Hepatocyte (in vitro differentiated cells): Measurements from ENCODE around the gene ACTA2. TPM values are rescaled to one million over a fixed set of nuclear protein-coding genes. Genes with fewer than 3 reads are reported as not detected.

Source experiments
- DNase-seq: peaks from one replicate; pipeline ENCODE4 v3.0.0-alpha.2; 2016; ENCODE audit warnings: low spot score
- H2AFZ ChIP-seq: fragments of 200-600 bp; sonication (generic); 2 replicates; pipeline ENCODE4 v1.6.0; 2016; ENCODE audit warnings: antibody characterized with exemption, mild to moderate bottlenecking
- H3K27ac ChIP-seq: fragments of 200-600 bp; sonication (generic); 2 replicates; pipeline ENCODE4 v1.5.1; 2016; ENCODE audit warnings: mild to moderate bottlenecking
- H3K27me3 ChIP-seq: fragments of 200-600 bp; sonication (generic); 2 replicates; pipeline ENCODE4 v1.6.1; 2016
- H3K36me3 ChIP-seq: fragments of 200-600 bp; sonication (generic); replicated peaks from 2 replicates; pipeline ENCODE4 v1.5.1; 2016; ENCODE audit warnings: low read depth; ENCODE audit not compliant: insufficient read depth
- H3K4me1 ChIP-seq: fragments of 200-600 bp; sonication (generic); 2 replicates; pipeline ENCODE4 v1.5.1; 2016; ENCODE audit warnings: mild to moderate bottlenecking, moderate library complexity; ENCODE audit not compliant: insufficient read depth
- H3K4me2 ChIP-seq: fragments of 200-600 bp; sonication (generic); 2 replicates; pipeline ENCODE4 v1.6.0; 2016
- H3K4me3 ChIP-seq: fragments of 200-600 bp; sonication (generic); 2 replicates; pipeline ENCODE4 v1.5.1; 2016; ENCODE audit warnings: mild to moderate bottlenecking
- H3K79me2 ChIP-seq: fragments of 200-600 bp; sonication (generic); 2 replicates; pipeline ENCODE4 v1.6.0; 2017; ENCODE audit warnings: mild to moderate bottlenecking
- H3K9me2 ChIP-seq: fragments of 200-600 bp; sonication (generic); replicated peaks from 2 replicates; pipeline ENCODE4 v1.6.0; 2017; ENCODE audit warnings: mild to moderate bottlenecking; ENCODE audit not compliant: insufficient read depth
- H3K9me3 ChIP-seq: fragments of 200-600 bp; sonication (generic); 2 replicates; pipeline ENCODE4 v1.5.1; 2016; ENCODE audit warnings: low read depth, mild to moderate bottlenecking
- H4K20me1 ChIP-seq: fragments of 200-600 bp; sonication (generic); 2 replicates; pipeline ENCODE4 v1.6.0; 2016; ENCODE audit warnings: mild to moderate bottlenecking; ENCODE audit not compliant: insufficient read depth, poor library complexity, severe bottlenecking
- CTCF ChIP-seq: fragments of 200-600 bp; sonication (generic); IDR thresholded peaks from 2 replicates; pipeline ENCODE4 v1.5.1; 2016; ENCODE audit warnings: antibody characterized with exemption, mild to moderate bottlenecking; ENCODE audit not compliant: poor library complexity
- EZH2 ChIP-seq: fragments of 200-600 bp; sonication (generic); IDR thresholded peaks from 2 replicates; pipeline ENCODE4 v1.6.1; 2016; ENCODE audit warnings: antibody characterized with exemption, mild to moderate bottlenecking, borderline replicate concordance
- EZH2phosphoT487 ChIP-seq: fragments of 200-600 bp; sonication (generic); IDR thresholded peaks from one replicate; pipeline ENCODE4 v1.6.1; 2018; ENCODE audit warnings: antibody characterized with exemption, mild to moderate bottlenecking, low read depth, moderate library complexity; ENCODE audit not compliant: unreplicated experiment, severe bottlenecking
- WGBS: methylation state at CpG from one replicate; pipeline ENCODE4 v1.1.6; 2016; ENCODE audit warnings: low lambda C conversion rate; ENCODE audit errors: missing lambda C conversion rate; 5-methylcytosine and 5-hydroxymethylcytosine counted together
- polyA plus RNA-seq: library from polyadenylated mRNA; unstranded; fragments of >200 nt; fragmentation: Nextera tagmentation; extraction: Ambion mirVana; gene quantifications from 2 replicates; pipeline ENCODE4 v1.2.1, GENCODE V29; 2016
- total RNA-seq: library from RNA; depleted of rRNA; stranded (reverse); fragments of >200 nt; gene quantifications from 2 replicates; pipeline ENCODE4 v1.2.3, GENCODE V29; 2014

Gene ACTA2
- total and polyA plus RNA-seq, 2 experiments from 2014 or later, result 207 to 218 TPM

GRCh38 chr10:88943778-88944177 is 8.8 kb downstream of the ACTA2 start:
- Histone ChIP-seq H3K9me2 (no peaks in the 10 kb centered on the region), H3K9me3 (no peaks in the 10 kb centered on the region), H4K20me1 (no peaks in the 10 kb centered on the region), H3K27me3 (no peaks in the 10 kb centered on the region), H3K4me3 (no peak overlapping the region), H2AFZ (no peak overlapping the region), H3K79me2 (no peaks in the 10 kb centered on the region), H3K27ac (no peak overlapping the region), H3K4me1 (no peaks in the 10 kb centered on the region), H3K4me2 (no peak overlapping the region), H3K36me3 (no peaks in the 10 kb centered on the region)
- WGBS, result 96% methylated on average over 3 of the region's 3 CpGs
- TF ChIP-seq EZH2, result no peak
- TF ChIP-seq EZH2phosphoT487, result no peak
- no peak for TF ChIP-seq CTCF
- no peak for DNase-seq

GRCh38 chr10:88941026-88941425 is 11.5 kb downstream of the ACTA2 start:
- no peak overlapping the region for H3K4me3 ChIP-seq
- H3K9me3 ChIP-seq, result no peaks in the 10 kb centered on the region
- H3K4me1 ChIP-seq, result no peaks in the 10 kb centered on the region
- no peaks in the 10 kb centered on the region for H4K20me1 ChIP-seq
- H3K4me2 ChIP-seq, result no peak overlapping the region
- TF ChIP-seq EZH2phosphoT487 (no peak), EZH2 (no peak), CTCF (no peak)
- H3K27me3 ChIP-seq, result no peaks in the 10 kb centered on the region
- no peaks in the 10 kb centered on the region for H3K36me3 ChIP-seq
- DNase-seq, result no peak
- H3K27ac ChIP-seq, result no peak overlapping the region
- no peak overlapping the region for H2AFZ ChIP-seq
- 96% methylated on average over 6 of the region's 6 CpGs for WGBS
- no peaks in the 10 kb centered on the region for H3K79me2 ChIP-seq
- H3K9me2 ChIP-seq, result no peaks in the 10 kb centered on the region

- Histone ChIP-seq H3K9me2 (no peaks in the 10 kb centered on the region), H2AFZ (no peak overlapping the region), H3K4me2 (no peak overlapping the region), H3K27ac (no peak overlapping the region), H4K20me1 (no peaks in the 10 kb centered on the region), H3K4me3 (no peak overlapping the region), H3K9me3 (no peaks in the 10 kb centered on the region), H3K27me3 (no peaks in the 10 kb centered on the region), H3K36me3 (no peaks in the 10 kb centered on the region), H3K4me1 (no peaks in the 10 kb centered on the region), H3K79me2 (no peaks in the 10 kb centered on the region)
- TF ChIP-seq CTCF (no peak), EZH2phosphoT487 (no peak), EZH2 (no peak)
- DNase-seq, result no peak
- WGBS, result 100% methylated on average over 2 of the region's 2 CpGs
Observed at GRCh38 chr10:88938938-88939337, 13.6 kb downstream of the ACTA2 start.

- Histone ChIP-seq H4K20me1 (no peaks in the 10 kb centered on the region), H3K27me3 (no peaks in the 10 kb centered on the region), H3K4me1 (no peaks in the 10 kb centered on the region), H2AFZ (no peak overlapping the region), H3K4me3 (no peak overlapping the region), H3K27ac (no peak overlapping the region), H3K36me3 (no peaks in the 10 kb centered on the region), H3K79me2 (no peaks in the 10 kb centered on the region), H3K9me3 (no peaks in the 10 kb centered on the region), H3K9me2 (no peaks in the 10 kb centered on the region), H3K4me2 (no peak overlapping the region)
- TF ChIP-seq EZH2, result no peak
- DNase-seq, result no peak
- WGBS, result 97% methylated on average over 3 of the region's 3 CpGs
Observed at GRCh38 chr10:88938039-88938438, 14.5 kb downstream of the ACTA2 start.
